GM21360 (cell line): ENCODE results near the gene NDUFS3.
"Not testable (repeated sequence)": the region's sequence is repeated elsewhere in the genome, so short reads cannot be mapped to it uniquely, and the experiment has no call there.

ENCODE experiments used
- ATAC-seq: cut with Tn5 transposase; IDR thresholded peaks from one replicate; pipeline ENCODE4 v1.9.1; 2021; ENCODE audit warnings: mild to moderate bottlenecking, moderate library complexity; ENCODE audit not compliant: unreplicated experiment

Gene NDUFS3

GRCh38 chr11:47578524-47579494 lies at the start of gene NDUFS3, which contains the start of gene KBTBD4:
NDUFS3 (plus strand) TSS chr11:47579074; CDS start chr11:47579092, 18 bp downstream.
KBTBD4 (minus strand) TSS chr11:47578970; CDS start chr11:47578951, 19 bp downstream.
- ATAC-seq = peak; percentile 87

GRCh38 chr11:47529951-47530350 lies 48.9 kb upstream of the NDUFS3 start:
- ATAC-seq = no peak

- not testable (repeated sequence) for ATAC-seq
Observed at GRCh38 chr11:47530721-47531120, 48.2 kb upstream of the NDUFS3 start.

DNA sequence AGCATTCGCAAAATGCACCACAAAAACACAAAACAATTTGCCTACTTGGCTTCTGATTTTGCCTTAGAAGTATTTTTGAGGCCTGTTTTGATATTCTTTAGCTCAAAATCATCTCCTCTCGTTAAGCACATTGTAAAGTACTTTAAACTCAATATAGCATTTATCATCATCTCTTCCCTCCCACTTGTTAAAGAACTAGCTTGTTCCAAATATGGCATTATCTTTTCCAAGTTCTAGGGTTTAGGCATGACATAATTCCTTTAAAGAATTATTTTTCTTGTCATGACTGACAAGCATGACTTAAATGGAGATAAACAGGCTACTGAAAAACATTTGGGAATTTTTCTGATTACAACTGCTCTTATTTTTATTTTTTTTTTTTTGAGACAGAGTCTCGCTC lies 47.2 kb upstream of the NDUFS3 start:
- no peak for ATAC-seq

DNA sequence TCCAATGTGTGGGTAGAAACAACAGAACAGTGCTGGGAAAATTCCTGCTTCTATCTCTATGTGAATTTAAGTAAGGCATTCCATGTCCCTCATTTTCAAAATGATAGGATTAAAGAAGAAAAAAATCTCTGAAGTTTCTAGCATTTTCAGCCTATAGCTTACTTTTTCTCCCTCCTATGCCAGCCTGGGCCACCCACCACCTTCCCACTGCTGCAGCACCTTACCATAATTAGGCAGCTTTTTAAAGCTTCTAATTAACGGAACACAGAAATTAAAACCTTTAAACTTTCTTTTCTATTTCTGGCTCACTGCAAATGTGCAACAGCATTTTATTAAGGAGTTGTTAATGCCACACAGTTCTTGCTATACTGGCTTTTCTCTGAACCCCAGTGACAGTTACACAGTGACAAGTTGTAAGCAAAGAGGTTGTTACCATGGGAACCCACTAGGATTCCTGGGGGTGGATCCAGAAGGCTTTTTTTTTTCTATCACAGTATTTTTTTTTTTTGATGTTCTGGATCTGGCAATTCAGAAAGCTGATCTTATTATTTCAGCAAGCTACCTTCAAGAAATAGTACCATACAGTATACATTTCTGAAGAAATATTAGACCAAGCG lies 46.2 kb upstream of the NDUFS3 start:
- ATAC-seq = no peak

GRCh38 chr11:47533690-47534151 lies 45.2 kb upstream of the NDUFS3 start:
- no peak for ATAC-seq

DNA sequence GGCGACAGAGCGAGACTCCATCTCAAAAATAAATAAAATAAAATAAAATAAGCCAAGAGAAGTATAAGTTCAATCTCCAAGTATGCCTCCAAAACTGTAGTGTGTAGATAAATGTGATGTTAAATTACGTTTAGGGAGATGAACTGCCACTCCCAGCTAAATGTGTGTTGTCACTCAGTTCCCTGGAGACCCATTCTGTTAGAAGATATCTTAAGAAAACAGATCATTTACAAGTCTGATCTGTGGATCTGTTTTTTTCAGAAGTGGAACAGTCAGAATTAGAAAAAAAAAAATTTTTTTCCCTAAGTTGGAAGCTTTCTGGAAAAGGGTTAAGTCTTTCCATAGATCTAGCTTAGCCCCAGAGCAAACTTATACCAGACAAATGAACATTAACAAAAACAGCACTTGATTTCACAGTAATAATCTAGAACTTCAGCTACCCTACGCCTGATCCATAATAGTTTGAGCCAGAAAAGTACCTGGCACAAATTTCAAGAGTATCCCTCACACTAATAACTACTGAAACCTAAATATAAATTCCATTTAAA lies 44.1 kb upstream of the NDUFS3 start:
- no peak for ATAC-seq

DNA sequence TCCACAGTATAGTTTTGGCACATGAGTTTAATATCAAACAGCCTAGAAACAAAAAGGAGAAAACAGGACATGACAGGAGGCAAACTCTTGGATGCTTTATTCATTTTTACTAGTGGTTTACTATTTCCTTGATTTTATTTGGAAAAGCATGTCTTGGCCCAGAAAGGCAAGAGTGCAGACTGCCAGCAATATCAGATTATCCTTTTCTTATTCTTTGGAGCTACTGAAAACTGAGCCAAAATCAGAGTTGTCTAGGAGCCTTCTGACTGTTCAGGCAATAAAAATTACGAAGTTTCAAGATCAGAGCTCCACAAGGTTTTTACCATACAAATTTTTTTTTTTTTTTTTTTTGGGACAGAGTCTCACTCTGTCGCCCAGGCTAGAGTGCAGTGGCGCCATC lies 42.0 kb upstream of the NDUFS3 start:
- no peak for ATAC-seq

GRCh38 chr11:47538741-47539565 lies 39.9 kb upstream of the NDUFS3 start:
- no peak for ATAC-seq

DNA sequence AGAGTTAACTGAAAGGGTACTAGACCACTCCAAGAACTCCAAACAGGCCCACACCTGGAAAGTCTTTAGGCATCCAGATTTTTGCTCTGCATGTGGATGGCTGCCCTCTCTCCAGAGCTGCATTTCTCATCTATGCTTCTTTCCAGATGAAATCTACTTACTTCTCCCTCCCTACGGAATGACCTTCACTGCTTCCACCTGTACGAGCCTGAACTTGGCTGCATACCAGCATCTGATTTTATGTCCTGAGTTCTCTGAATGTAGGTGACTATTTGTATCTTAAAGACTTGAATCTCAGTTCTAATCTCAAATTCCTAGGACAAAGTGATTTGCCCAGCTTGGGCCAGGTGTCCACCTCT lies 39.2 kb upstream of the NDUFS3 start:
- no peak for ATAC-seq

DNA sequence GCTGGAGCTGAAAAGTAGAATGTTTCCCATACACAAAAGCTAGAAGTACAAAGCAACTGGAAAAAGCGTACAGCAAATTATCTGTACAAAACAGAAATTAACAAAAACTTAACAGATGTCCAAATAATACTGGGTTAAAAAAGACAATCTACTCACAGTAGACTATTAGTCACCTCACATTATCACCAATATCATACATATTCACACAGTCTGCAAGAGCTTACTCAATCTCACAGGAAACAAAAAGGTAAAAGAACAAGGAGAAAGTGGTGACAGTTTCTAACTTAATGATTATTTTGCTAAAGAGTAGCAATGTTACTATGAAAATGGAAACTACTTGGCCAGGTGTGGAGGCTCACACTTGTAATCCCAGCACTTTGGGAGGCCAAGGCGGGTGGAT lies 37.8 kb upstream of the NDUFS3 start:
- no peak for ATAC-seq

DNA sequence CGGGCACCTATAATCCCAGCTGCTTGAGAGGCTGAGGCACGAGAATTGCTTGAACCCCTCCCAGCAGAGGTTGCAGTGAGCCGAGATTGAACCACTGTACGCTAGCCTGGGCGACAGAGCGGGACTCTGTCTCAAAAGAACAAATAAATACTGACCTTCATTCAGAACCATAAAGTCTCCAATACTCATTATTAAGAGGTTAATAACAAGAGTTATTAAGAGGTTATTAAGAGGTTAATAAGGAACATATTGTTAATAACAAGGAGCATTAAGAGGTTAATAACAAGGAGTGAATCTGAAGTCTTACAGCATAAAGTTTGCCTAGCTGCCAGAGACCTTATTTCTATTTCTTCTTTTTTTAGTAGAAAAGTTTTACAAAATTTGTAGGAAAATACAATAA lies 33.6 kb upstream of the NDUFS3 start:
- ATAC-seq = no peak

- not testable (repeated sequence) for ATAC-seq
Observed at GRCh38 chr11:47546274-47546673, 32.6 kb upstream of the NDUFS3 start.

DNA sequence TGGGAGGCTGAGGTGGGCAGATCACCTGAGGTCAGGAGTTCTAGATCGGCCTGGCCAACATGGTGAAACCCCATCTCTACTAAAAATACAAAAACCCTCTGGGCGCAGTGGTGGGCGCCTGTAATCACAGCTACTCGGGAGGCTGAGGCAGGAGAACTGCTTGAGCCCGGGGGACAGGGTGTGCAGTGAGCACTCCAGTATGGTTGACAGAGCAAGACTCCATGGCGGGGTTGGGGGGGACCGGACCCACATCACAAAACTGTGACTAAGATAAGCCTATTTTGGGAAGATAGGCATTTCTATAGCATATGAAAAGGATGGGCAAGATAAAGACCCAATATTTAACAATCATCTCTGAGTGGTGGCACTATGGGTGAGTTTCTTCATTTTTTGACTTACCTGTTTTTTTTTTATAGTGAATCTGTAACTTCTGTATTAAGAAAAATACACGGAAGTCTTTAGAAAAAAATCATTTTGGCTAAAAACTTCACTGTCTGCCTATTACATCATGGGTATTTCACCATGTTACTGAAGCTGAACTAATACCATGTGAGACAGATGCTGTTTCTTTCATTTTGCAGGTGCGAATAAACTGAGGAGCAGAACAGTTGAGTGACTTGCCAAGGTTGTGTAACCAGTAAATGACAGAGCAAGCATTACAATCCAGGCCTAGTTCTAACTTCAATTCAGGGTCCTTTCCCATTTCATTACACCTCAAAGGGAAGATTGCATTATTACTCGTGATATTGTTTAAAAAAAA lies 28.4 kb upstream of the NDUFS3 start:
- no peak for ATAC-seq

GRCh38 chr11:47551086-47551485 lies 27.8 kb upstream of the NDUFS3 start:
- no peak for ATAC-seq

- ATAC-seq = no peak
Observed at GRCh38 chr11:47552056-47552565, 26.8 kb upstream of the NDUFS3 start.

DNA sequence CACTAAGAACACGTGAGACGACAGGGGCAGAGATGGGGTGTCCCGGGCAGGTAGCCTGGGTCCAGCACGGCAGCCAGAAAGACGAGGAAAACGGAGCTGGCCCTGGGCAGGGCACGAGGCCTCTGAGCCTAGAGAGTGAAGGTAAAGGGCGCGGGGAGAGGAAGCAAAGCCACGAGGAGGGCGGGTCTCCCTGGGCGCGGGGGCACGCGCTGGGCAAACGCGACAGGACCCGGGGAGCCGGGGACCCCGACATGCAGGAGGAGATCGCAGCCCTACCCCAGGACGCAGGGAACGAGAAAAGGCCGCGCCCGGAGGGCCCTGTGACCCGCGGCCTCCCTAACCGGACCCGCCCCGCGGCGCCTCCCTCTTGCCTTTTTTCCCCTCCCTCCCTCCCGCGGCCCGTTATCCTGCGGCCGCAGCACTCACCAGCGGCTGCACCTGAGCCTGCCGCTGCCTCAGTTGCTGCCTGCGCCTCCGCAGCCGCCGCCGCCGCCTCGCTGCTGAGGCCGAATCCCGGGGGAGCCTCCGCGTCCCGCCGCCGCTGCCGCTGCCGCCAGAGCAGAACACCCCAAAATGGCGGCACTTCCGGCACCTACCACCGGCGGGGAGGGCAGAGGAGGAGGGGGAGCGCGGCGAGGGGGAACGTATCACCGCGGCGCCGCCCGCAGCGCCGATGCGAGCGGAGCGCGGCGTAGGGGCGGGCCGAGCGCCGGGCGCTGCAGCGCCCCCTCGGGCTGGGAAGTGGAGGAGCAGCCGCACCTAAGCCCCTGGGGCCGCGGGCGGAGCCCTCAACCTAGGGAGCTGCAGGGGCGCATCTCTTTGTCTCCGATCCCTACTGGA lies 26.1 kb upstream of the NDUFS3 start, which contains the start of gene CELF1:
Gene CELF1, minus strand, starts transcription at position 567 of the 840 bp plus-strand sequence. CDS start 53,609 bp downstream, outside the sequence.
- peak; percentile 95 for ATAC-seq

- peak; percentile 28 for ATAC-seq
Observed at GRCh38 chr11:47553406-47553743, 25.5 kb upstream of the NDUFS3 start.

- ATAC-seq = not testable (repeated sequence)
Observed at GRCh38 chr11:47557004-47557403, 21.9 kb upstream of the NDUFS3 start.
